GM21447 (cell line): ENCODE measurements around the gene TMEM238.
A peak's percentile ranks its signal among the peaks of the same experiment; 100 is the strongest.
"Not testable (repeated sequence)": the region's sequence is repeated elsewhere in the genome, so short reads cannot be mapped to it uniquely, and the experiment has no call there.

Experiments used
- ATAC-seq: cut with Tn5 transposase; IDR thresholded peaks from one replicate; pipeline ENCODE4 v1.9.1; 2021; ENCODE audit not compliant: unreplicated experiment

The TMEM238 gene

GRCh38 chr19:55341595-55342531, 42.2 kb downstream of the TMEM238 start:
- no peak for ATAC-seq

- ATAC-seq: no peak
These were observed 42.9 kb downstream of the TMEM238 start for GRCh38 chr19:55341171-55341588.

GRCh38 chr19:55340784-55341147, 43.3 kb downstream of the TMEM238 start:
- no peak for ATAC-seq

- no peak for ATAC-seq
These were observed 44.0 kb downstream of the TMEM238 start for GRCh38 chr19:55339889-55340783.

- peak; percentile 79 for ATAC-seq
These were observed 44.8 kb downstream of the TMEM238 start, which contains the start of gene KMT5C for GRCh38 chr19:55339105-55339888. Gene KMT5C, plus strand, starts transcription at chr19:55339876. Its CDS starts 2,061 bp downstream, at chr19:55341937.

- no peak for ATAC-seq
These were observed 48.0 kb downstream of the TMEM238 start for GRCh38 chr19:55336101-55336500.

- no peak for ATAC-seq
These were observed 50.2 kb downstream of the TMEM238 start for GRCh38 chr19:55333870-55334269.

GRCh38 chr19:55329791-55330190, 54.3 kb downstream of the TMEM238 start:
- not testable (repeated sequence) for ATAC-seq
